A549 (cell line): ENCODE data around the gene CCDC137.

Source experiments
- RAD21 ChIP-seq, 2 experiments: fragments of >200 bp in 1 of 2; sonication (Bioruptor Twin) in 1 of 2; formaldehyde crosslinking in 1 of 2; IDR thresholded peaks in 1 of 2; conservative IDR thresholded peaks in 1 of 2; 2 replicates in 1 of 2; 3 replicates in 1 of 2; pipeline ENCODE4 v1.6.1; 2012 to 2018; ENCODE audit warnings: inconsistent platforms in 1 of 2
- REST ChIP-seq: fragments of 200-600 bp; sonication (generic); IDR thresholded peaks from 2 replicates; pipeline ENCODE4 v1.6.1; 2016; ENCODE audit warnings: antibody characterized with exemption, mild to moderate bottlenecking, moderate library complexity
- TF ChIP-seq, protein P1 (sequence below): fragments of >200 bp; sonication (Bioruptor Twin); formaldehyde crosslinking; IDR thresholded peaks from 3 replicates; pipeline ENCODE4 v1.5.1; 2016

- TF ChIP-seq RAD21 (conservative IDR thresholded peaks at IDR 0.05 in 1 of 2, IDR thresholded peaks at IDR 0.05 in 1 of 2) = no peak
- TF ChIP-seq, protein P1, sequence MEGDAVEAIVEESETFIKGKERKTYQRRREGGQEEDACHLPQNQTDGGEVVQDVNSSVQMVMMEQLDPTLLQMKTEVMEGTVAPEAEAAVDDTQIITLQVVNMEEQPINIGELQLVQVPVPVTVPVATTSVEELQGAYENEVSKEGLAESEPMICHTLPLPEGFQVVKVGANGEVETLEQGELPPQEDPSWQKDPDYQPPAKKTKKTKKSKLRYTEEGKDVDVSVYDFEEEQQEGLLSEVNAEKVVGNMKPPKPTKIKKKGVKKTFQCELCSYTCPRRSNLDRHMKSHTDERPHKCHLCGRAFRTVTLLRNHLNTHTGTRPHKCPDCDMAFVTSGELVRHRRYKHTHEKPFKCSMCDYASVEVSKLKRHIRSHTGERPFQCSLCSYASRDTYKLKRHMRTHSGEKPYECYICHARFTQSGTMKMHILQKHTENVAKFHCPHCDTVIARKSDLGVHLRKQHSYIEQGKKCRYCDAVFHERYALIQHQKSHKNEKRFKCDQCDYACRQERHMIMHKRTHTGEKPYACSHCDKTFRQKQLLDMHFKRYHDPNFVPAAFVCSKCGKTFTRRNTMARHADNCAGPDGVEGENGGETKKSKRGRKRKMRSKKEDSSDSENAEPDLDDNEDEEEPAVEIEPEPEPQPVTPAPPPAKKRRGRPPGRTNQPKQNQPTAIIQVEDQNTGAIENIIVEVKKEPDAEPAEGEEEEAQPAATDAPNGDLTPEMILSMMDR = no peak
- no peak for TF ChIP-seq REST
Observed at GRCh38 chr17:81644976-81645952, 21.3 kb upstream of the CCDC137 start.
